Measurements from ENCODE around the gene SMC1A.

DNA sequence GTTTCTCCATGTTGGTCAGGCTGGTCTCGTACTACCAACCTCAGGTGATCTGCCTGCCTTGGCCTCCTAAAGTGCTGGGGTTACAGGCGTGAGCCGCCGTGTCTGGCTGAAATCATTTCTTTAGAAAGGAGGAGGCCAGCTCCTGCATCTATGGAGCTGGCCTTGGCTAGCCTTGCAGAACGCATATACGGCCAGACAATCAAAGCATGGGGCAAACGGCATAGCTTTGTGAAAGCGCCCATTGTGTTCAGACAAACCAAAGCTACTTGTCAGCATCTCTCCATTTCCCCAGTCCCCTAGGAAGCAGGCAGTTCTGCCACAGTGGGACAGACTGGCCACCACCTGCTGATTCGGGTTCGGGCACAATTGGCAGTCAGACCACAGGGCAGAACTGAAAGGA lies 92.1 kb downstream of the SMC1A start:
- no peak for TF ChIP-seq CTCF (IDR thresholded peaks at IDR 0.05)
- TF ChIP-seq ZBTB21 (CRISPR knock-in tag; IDR thresholded peaks at IDR 0.05; ENCODE audit: borderline replicate concordance), result no peak
- TF ChIP-seq CREB1 (CRISPR knock-in tag; IDR thresholded peaks at IDR 0.05), result no peak
- TF ChIP-seq NR3C1 (CRISPR knock-in tag; conservative IDR thresholded peaks at IDR 0.05; ENCODE audit: low read depth), result no peak
- TF ChIP-seq MAX (CRISPR knock-in tag; IDR thresholded peaks at IDR 0.05), result no peak
- TF ChIP-seq ESRRA (CRISPR knock-in tag; IDR thresholded peaks at IDR 0.05; ENCODE audit: borderline replicate concordance), result no peak
- TF ChIP-seq ZNF512 (CRISPR knock-in tag; IDR thresholded peaks at IDR 0.05; ENCODE audit: borderline replicate concordance), result no peak
- TF ChIP-seq NR1H2 (CRISPR knock-in tag; IDR thresholded peaks at IDR 0.05), result no peak
- no peak for TF ChIP-seq ETV6 (CRISPR knock-in tag; IDR thresholded peaks at IDR 0.05)
- no peak for TF ChIP-seq ERG (CRISPR knock-in tag; IDR thresholded peaks at IDR 0.05)
- no peak for TF ChIP-seq PREB (CRISPR knock-in tag; IDR thresholded peaks at IDR 0.05; ENCODE audit: borderline replicate concordance)

Measured in WTC11 (cell line).